ENCODE results near the gene SLIT3. TPM values are rescaled to one million over a fixed set of nuclear protein-coding genes. Genes with fewer than 3 reads are reported as not detected.

SLIT3 gene
- total and polyA plus RNA-seq, 9 of the 15 experiments (the other 6 are each of a cell fraction or from before 2014, with no cell fraction given) = 0.01 to 0.04 TPM; not detected in 7

GRCh38 chr5:169148138-169148740 lies 152.7 kb downstream of the SLIT3 start:
- H2AFZ ChIP-seq (ENCODE audit: low read depth, low read length) = no peak overlapping the region
- ATAC-seq (no peak), FAIRE-seq (no peak), DNase-seq (ENCODE audit: extremely low read depth in 1 of 4, low spot score in 3 of 4) (no peak)
- no peaks in the 10 kb centered on the region for H3K9me3 ChIP-seq (replicated peaks; ENCODE audit: control insufficient read depth, insufficient read depth, low read depth, low read length)
- H3K4me3 ChIP-seq = no peak overlapping the region
- in situ Hi-C loops (cut with MboI) (no loop called here), intact Hi-C loops (cut with micrococcal nuclease) (loop anchor here (5.0 kb wide), 1 partner anchor 161 kb away; no protein-coding TSS in a partner anchor)
- WGBS (ENCODE audit: insufficient coverage, low coverage, missing lambda C conversion rate) = under 1% methylated on average over 10 of the region's 10 CpGs
- ChIA-PET POLR2A (no interaction called here), CTCF (ENCODE audit: low intra/inter-chr PET ratio) (no interaction called here)
- H3K9me1 ChIP-seq (ENCODE audit: control insufficient read depth, insufficient read depth, low read length) = no peaks in the 10 kb centered on the region
- no TSS peak for BruUV-seq (replicated peaks)
- TF ChIP-seq MAFF (IDR thresholded peaks at IDR 0.05; ENCODE audit: low read length) (no peak), FOXP4 (CRISPR knock-in tag; IDR thresholded peaks at IDR 0.05; ENCODE audit: borderline replicate concordance) (no peak)
- no peak overlapping the region for H3K27ac ChIP-seq (ENCODE audit: extremely low read depth, low read depth, low read length)
- no peak overlapping the region for H3K4me2 ChIP-seq (ENCODE audit: insufficient read depth, low read length)
- H4K20me1 ChIP-seq (replicated peaks; ENCODE audit: control insufficient read depth, insufficient read depth, low read length) = no peaks in the 10 kb centered on the region
- H3K9ac ChIP-seq (ENCODE audit: insufficient read depth in 1 of 2, low read depth in 2 of 2, low read length in 2 of 2) = no peak overlapping the region
- H3K79me2 ChIP-seq (ENCODE audit: control insufficient read depth, insufficient read depth, low read length) = no peaks in the 10 kb centered on the region
- H3K36me3 ChIP-seq (ENCODE audit: control insufficient read depth, insufficient read depth, low read length) = no peaks in the 10 kb centered on the region
- peaks cover 4 to 10% of the 10 kb centered on the region in 2 experiments; a peak in 3 of 5 replicates for H3K27me3 ChIP-seq (ENCODE audit: control insufficient read depth in 2 of 2, insufficient read depth in 2 of 2, low read length in 2 of 2)
- H3K4me1 ChIP-seq (replicated peaks in 1 of 2; ENCODE audit: control insufficient read depth in 2 of 2, insufficient read depth in 2 of 2, low read length in 2 of 2) = no peaks in the 10 kb centered on the region

GRCh38 chr5:169147534-169147933 lies 153.4 kb downstream of the SLIT3 start:
- Histone ChIP-seq H3K4me2 (ENCODE audit: insufficient read depth, low read length) (no peak overlapping the region), H3K4me1 (replicated peaks in 1 of 2; ENCODE audit: control insufficient read depth in 2 of 2, insufficient read depth in 2 of 2, low read length in 2 of 2) (no peaks in the 10 kb centered on the region), H4K20me1 (replicated peaks; ENCODE audit: control insufficient read depth, insufficient read depth, low read length) (no peaks in the 10 kb centered on the region), H3K9ac (ENCODE audit: insufficient read depth in 1 of 2, low read depth in 2 of 2, low read length in 2 of 2) (no peak overlapping the region), H3K27me3 (ENCODE audit: control insufficient read depth in 2 of 2, insufficient read depth in 2 of 2, low read length in 2 of 2) (peaks cover 4 to 12% of the 10 kb centered on the region in 2 experiments; a peak in 4 of 5 replicates), H3K79me2 (ENCODE audit: control insufficient read depth, insufficient read depth, low read length) (no peaks in the 10 kb centered on the region), H2AFZ (ENCODE audit: low read depth, low read length) (no peak overlapping the region), H3K9me3 (replicated peaks; ENCODE audit: control insufficient read depth, insufficient read depth, low read depth, low read length) (no peaks in the 10 kb centered on the region), H3K9me1 (ENCODE audit: control insufficient read depth, insufficient read depth, low read length) (no peaks in the 10 kb centered on the region), H3K27ac (ENCODE audit: extremely low read depth, low read depth, low read length) (no peak overlapping the region), H3K4me3 (no peak overlapping the region), H3K36me3 (ENCODE audit: control insufficient read depth, insufficient read depth, low read length) (no peaks in the 10 kb centered on the region)
- DNase-seq (ENCODE audit: extremely low read depth in 1 of 4, low spot score in 3 of 4) (no peak), FAIRE-seq (no peak), ATAC-seq (no peak)
- in situ Hi-C loops (cut with MboI) (no loop called here), intact Hi-C loops (cut with micrococcal nuclease) (loop anchor here (5.0 kb wide), 1 partner anchor 160 kb away; no protein-coding TSS in a partner anchor)
- WGBS (ENCODE audit: insufficient coverage, low coverage, missing lambda C conversion rate) = 0% methylated on average over 4 of the region's 4 CpGs
- ChIA-PET CTCF (ENCODE audit: low intra/inter-chr PET ratio) (no interaction called here), POLR2A (no interaction called here)
- BruUV-seq (replicated peaks) = no TSS peak
- TF ChIP-seq, protein P1, sequence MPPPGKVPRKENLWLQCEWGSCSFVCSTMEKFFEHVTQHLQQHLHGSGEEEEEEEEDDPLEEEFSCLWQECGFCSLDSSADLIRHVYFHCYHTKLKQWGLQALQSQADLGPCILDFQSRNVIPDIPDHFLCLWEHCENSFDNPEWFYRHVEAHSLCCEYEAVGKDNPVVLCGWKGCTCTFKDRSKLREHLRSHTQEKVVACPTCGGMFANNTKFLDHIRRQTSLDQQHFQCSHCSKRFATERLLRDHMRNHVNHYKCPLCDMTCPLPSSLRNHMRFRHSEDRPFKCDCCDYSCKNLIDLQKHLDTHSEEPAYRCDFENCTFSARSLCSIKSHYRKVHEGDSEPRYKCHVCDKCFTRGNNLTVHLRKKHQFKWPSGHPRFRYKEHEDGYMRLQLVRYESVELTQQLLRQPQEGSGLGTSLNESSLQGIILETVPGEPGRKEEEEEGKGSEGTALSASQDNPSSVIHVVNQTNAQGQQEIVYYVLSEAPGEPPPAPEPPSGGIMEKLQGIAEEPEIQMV (tag; conservative IDR thresholded peaks at IDR 0.05; ENCODE audit: low read depth) = no peak
- no peak for TF ChIP-seq ELF4 (CRISPR knock-in tag; IDR thresholded peaks at IDR 0.05)
- no peak for TF ChIP-seq ZNF586 (CRISPR knock-in tag; conservative IDR thresholded peaks at IDR 0.05)
- TF ChIP-seq HES1 (IDR thresholded peaks at IDR 0.05; ENCODE audit: low read depth) = no peak
- no peak for TF ChIP-seq ZBTB1 (CRISPR knock-in tag; IDR thresholded peaks at IDR 0.05; ENCODE audit: borderline replicate concordance, low read depth)
- TF ChIP-seq ZNF830 (CRISPR knock-in tag; IDR thresholded peaks at IDR 0.05) = no peak
- TF ChIP-seq RFX7 (CRISPR knock-in tag; IDR thresholded peaks at IDR 0.05) = no peak
- no peak for TF ChIP-seq STAT5A (IDR thresholded peaks at IDR 0.05; ENCODE audit: borderline replicate concordance, low read length)
- no peak for TF ChIP-seq MEIS2 (IDR thresholded peaks at IDR 0.05; ENCODE audit: partially characterized antibody)
